Testis (tissue), 3 donors: Measurements from ENCODE around the gene MEIOB. TPM values are rescaled to one million over a fixed set of nuclear protein-coding genes. Genes with fewer than 3 reads are reported as not detected.
"Not testable (repeated sequence)": the region's sequence is repeated elsewhere in the genome, so short reads cannot be mapped to it uniquely, and the experiment has no call there.

Source experiments
- DNase-seq: peaks from one replicate; pipeline ENCODE4 v3.0.0-alpha.2; 2019
- H3K27ac ChIP-seq, 2 donors: fragments of 200-600 bp; sonication (generic); one replicate each; pipeline ENCODE4 v1.5.1; 2019
- H3K27me3 ChIP-seq: fragments of 200-600 bp; sonication (generic); one replicate; pipeline ENCODE4 v1.5.1; 2019
- H3K36me3 ChIP-seq: fragments of 200-600 bp; sonication (generic); one replicate; pipeline ENCODE4 v1.5.1; 2017; ENCODE audit warnings: low read depth; ENCODE audit errors: missing control alignments
- H3K4me1 ChIP-seq: fragments of 200-600 bp; sonication (generic); one replicate; pipeline ENCODE4 v1.5.1; 2019
- H3K4me3 ChIP-seq, 2 donors: fragments of 200-600 bp; sonication (generic); one replicate each; pipeline ENCODE4 v1.5.1; 2017 to 2019
- H3K9me3 ChIP-seq: fragments of 200-600 bp; sonication (generic); one replicate; pipeline ENCODE4 v1.5.1; 2017
- POLR2A ChIP-seq: fragments of 450-650 bp; IDR thresholded peaks from one replicate; pipeline ENCODE4 v1.6.1; 2017; ENCODE audit warnings: antibody characterized with exemption, mild to moderate bottlenecking, moderate library complexity
- WGBS, 2 donors: methylation state at CpG; one replicate each; pipeline ENCODE4 v1.1.5; 2018; 5-methylcytosine and 5-hydroxymethylcytosine counted together
- intact Hi-C: fragments of 100-400 bp; cut with DNase I; formaldehyde crosslinking; loops from one replicate; pipeline ENCODE4 v1.15.1; 2023; ENCODE audit warnings: low total_unique reads
- polyA plus RNA-seq: library from polyadenylated mRNA; stranded (reverse); fragments of 350-450 nt; fragmentation: Illumina TruSeq; extraction: RNeasy Lipid Tissue Mini Kit (QIAGEN cat#74804); gene quantifications from one replicate; pipeline ENCODE4 v1.2.3, GENCODE V29; 2014; ENCODE audit warnings: low read depth, low replicate concordance; ENCODE audit not compliant: insufficient read depth
- total RNA-seq, 2 donors: library from RNA; depleted of rRNA; stranded (reverse); fragments of >200 nt; gene quantifications; one replicate each; pipeline ENCODE4 v1.2.3, GENCODE V29; 2016
- TF ChIP-seq, protein P1 (sequence below), 3 experiments: fragments of 450-650 bp in 2 of 3; fragments of 200-600 bp in 1 of 3; sonication (generic) in 1 of 3; IDR thresholded peaks; one replicate each; pipeline ENCODE4 v1.5.1; 2016 to 2019; ENCODE audit warnings: antibody characterized with exemption in 3 of 3, mild to moderate bottlenecking in 2 of 3, moderate library complexity in 1 of 3

The MEIOB gene
- total and polyA plus RNA-seq, 3 donors from 2014 or later: 34.6 to 53.9 (median 53.8) TPM

DNA sequence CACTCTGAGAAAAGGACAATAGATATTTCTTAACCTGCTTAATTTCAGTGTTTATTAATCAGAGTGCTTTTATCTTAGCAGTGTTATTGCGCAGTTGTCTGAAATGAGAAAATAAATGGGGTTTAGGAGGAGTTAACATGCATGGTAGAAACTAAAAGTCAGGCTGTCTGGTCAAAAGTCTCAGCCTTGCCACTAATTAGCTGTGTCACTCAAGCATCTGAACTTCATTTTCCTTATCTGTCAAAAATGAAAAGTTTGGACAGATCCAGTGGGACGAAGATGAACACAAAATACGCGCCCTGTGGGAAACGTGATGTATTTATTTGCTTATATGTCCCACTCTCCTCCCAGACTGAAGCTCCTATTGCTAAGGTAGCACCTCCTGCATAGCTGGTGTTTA is 6.3 kb upstream of the MEIOB start:
- intact Hi-C loops: no loop called here
- no peaks in the 10 kb centered on the region for H3K4me1 ChIP-seq
- TF ChIP-seq, protein P1, sequence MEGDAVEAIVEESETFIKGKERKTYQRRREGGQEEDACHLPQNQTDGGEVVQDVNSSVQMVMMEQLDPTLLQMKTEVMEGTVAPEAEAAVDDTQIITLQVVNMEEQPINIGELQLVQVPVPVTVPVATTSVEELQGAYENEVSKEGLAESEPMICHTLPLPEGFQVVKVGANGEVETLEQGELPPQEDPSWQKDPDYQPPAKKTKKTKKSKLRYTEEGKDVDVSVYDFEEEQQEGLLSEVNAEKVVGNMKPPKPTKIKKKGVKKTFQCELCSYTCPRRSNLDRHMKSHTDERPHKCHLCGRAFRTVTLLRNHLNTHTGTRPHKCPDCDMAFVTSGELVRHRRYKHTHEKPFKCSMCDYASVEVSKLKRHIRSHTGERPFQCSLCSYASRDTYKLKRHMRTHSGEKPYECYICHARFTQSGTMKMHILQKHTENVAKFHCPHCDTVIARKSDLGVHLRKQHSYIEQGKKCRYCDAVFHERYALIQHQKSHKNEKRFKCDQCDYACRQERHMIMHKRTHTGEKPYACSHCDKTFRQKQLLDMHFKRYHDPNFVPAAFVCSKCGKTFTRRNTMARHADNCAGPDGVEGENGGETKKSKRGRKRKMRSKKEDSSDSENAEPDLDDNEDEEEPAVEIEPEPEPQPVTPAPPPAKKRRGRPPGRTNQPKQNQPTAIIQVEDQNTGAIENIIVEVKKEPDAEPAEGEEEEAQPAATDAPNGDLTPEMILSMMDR (IDR thresholded peaks at IDR 0.05): no peak
- no peak for TF ChIP-seq POLR2A
- H3K27me3 ChIP-seq: no peaks in the 10 kb centered on the region
- H3K9me3 ChIP-seq: no peaks in the 10 kb centered on the region
- 68 to 73% methylated on average over 5 of the region's 5 CpGs for WGBS, 2 donors
- DNase-seq: no peak
- no peak overlapping the region for H3K27ac ChIP-seq
- H3K36me3 ChIP-seq: no peaks in the 10 kb centered on the region
- no peak overlapping the region for H3K4me3 ChIP-seq

DNA sequence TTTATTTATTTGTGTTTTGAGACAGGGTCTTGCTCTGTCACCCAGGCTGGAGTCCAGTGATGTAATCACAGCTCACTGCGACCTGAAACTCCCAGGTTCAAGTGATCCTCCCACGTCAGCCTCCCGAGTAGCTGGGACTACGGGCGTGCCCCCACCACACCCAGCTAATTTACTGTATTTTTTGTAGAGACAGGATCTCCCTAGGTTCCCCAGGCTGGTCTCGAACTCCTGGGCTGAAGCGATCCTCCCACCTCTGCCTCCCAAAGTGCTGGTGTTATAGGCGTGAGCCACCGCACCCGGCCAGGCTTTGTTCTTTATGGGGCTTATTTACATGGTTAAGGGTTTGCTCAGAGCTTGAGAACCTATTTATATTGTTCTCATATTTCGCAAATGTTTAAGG is 5.8 kb upstream of the MEIOB start:
- H3K27me3 ChIP-seq: no peaks in the 10 kb centered on the region
- H3K27ac ChIP-seq: no peak overlapping the region
- WGBS, 2 donors: 63 to 69% methylated on average over 11 of the region's 11 CpGs
- no peaks in the 10 kb centered on the region for H3K9me3 ChIP-seq
- no peak overlapping the region for H3K4me3 ChIP-seq
- intact Hi-C loops: no loop called here
- no peak for DNase-seq
- H3K36me3 ChIP-seq: no peaks in the 10 kb centered on the region
- no peaks in the 10 kb centered on the region for H3K4me1 ChIP-seq
- no peak for TF ChIP-seq POLR2A
- TF ChIP-seq, protein P1 (IDR thresholded peaks at IDR 0.05): no peak

DNA sequence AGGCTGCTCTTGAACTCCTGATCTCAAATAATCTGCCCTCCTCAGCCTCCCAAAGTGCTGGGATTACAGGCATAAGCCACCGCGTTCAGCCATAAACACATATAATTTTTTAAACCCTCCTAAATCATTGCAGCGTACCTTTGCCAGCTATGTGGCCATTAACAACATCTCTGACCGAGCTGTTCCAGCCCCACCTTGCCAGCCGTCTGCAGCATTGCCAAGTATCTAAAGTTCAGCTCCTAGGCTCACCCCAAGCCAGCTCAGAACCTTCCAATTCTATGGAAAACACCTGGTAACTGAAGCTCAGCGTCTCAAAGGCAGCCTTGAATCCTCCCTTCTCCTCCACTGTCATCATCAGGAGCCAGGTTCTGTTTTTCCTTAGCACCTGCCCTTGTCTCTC is 5.1 kb upstream of the MEIOB start:
- Histone ChIP-seq H3K4me3 (no peak overlapping the region), H3K4me1 (no peaks in the 10 kb centered on the region), H3K36me3 (no peaks in the 10 kb centered on the region), H3K27me3 (no peaks in the 10 kb centered on the region), H3K9me3 (no peaks in the 10 kb centered on the region), H3K27ac (no peak overlapping the region)
- WGBS, 2 donors: 61 to 64% methylated on average over 6 of the region's 6 CpGs
- DNase-seq: no peak
- intact Hi-C loops: no loop called here
- TF ChIP-seq, protein P1 (IDR thresholded peaks at IDR 0.05): no peak
- no peak for TF ChIP-seq POLR2A

DNA sequence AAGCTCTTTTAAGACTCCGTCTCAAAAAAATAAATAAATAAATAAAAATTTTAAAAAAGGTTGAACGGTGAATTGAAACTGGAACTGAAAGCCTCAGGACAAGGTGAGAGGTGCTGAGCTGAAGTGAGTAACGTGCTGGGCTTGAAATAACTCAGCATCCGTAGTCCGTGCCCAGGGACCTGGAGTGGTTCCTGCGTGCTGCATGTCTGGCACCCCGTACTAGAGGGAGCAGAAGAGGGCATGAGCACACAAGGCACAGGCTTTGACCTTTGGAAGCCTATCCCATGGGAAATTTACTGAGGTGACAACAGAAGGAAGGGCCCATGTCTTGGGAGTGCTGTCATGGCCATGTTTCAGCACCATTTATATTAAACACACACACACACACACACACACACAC is 4.5 kb upstream of the MEIOB start:
- intact Hi-C loops: no loop called here
- WGBS, 2 donors: 77 to 87% methylated on average over 7 of the region's 7 CpGs
- Histone ChIP-seq H3K27me3 (no peaks in the 10 kb centered on the region), H3K9me3 (no peaks in the 10 kb centered on the region), H3K4me1 (no peaks in the 10 kb centered on the region), H3K36me3 (no peaks in the 10 kb centered on the region), H3K4me3 (no peak overlapping the region), H3K27ac (no peak overlapping the region)
- no peak for DNase-seq
- TF ChIP-seq, protein P1 (IDR thresholded peaks at IDR 0.05): no peak
- TF ChIP-seq POLR2A: no peak

DNA sequence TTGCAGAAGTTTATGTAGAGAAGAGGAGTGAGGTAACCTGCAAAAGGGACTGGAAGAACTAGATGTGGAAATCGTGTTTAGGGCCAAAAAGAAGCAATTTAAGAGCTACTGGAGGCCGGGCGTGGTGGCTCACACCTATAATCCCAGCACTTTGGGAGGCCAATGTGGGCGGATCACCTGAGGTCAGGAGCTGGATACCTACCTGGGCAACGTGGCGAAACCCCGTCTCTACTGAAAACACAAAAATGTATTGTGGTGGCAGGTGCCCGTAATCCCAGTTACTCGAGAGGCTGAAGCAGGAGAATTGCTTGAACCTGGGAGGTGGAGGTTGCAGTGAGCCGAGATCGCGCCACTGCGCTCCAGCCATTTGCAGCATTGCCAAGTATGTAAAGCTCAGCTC is 4.1 kb upstream of the MEIOB start:
- intact Hi-C loops, H3K27me3 ChIP-seq, H3K36me3 ChIP-seq, H3K27ac ChIP-seq, H3K4me1 ChIP-seq, DNase-seq, H3K4me3 ChIP-seq, H3K9me3 ChIP-seq: not testable (repeated sequence)
- 88 to 92% methylated on average over 13 of the region's 13 CpGs for WGBS, 2 donors
